GM23338 (cell line): ENCODE results near the gene PFKFB3. TPM values are rescaled to one million over a fixed set of nuclear protein-coding genes. Genes with fewer than 3 reads are reported as not detected.

ENCODE experiments used
- ATAC-seq: fragments of 200-7000 bp; cut with Tn5 transposase; 3 replicates; pipeline ENCODE4 v1.9.1; 2020
- DNase-seq: peaks from one replicate; pipeline ENCODE4 v3.0.0-alpha.2; 2015; ENCODE audit warnings: low spot score
- H2AFZ ChIP-seq: fragments of 200-600 bp; sonication (generic); 2 replicates; pipeline ENCODE4 v1.8.0; 2016; ENCODE audit warnings: antibody characterized with exemption, mild to moderate bottlenecking, moderate library complexity
- H3F3A ChIP-seq: fragments of 200-600 bp; sonication (generic); replicated peaks from 2 replicates; pipeline ENCODE4 v1.8.0; 2017; ENCODE audit warnings: antibody characterized with exemption, mixed run types, low read depth
- H3K27ac ChIP-seq: fragments of 200-600 bp; sonication (generic); 2 replicates; pipeline ENCODE4 v1.6.1; 2016; ENCODE audit warnings: low read depth
- H3K27me3 ChIP-seq: fragments of 200-600 bp; sonication (generic); 2 replicates; pipeline ENCODE4 v1.8.0; 2016; ENCODE audit warnings: mild to moderate bottlenecking, mixed run types, moderate library complexity; ENCODE audit not compliant: insufficient read depth
- H3K36me3 ChIP-seq: fragments of 200-600 bp; sonication (generic); 2 replicates; pipeline ENCODE4 v1.8.0; 2016; ENCODE audit warnings: mild to moderate bottlenecking; ENCODE audit not compliant: insufficient read depth
- H3K4me1 ChIP-seq: fragments of 200-600 bp; sonication (generic); 2 replicates; pipeline ENCODE4 v1.8.0; 2016; ENCODE audit warnings: mild to moderate bottlenecking, moderate library complexity; ENCODE audit not compliant: insufficient read depth
- H3K4me2 ChIP-seq: fragments of 200-600 bp; sonication (generic); 2 replicates; pipeline ENCODE4 v1.7.1; 2017; ENCODE audit warnings: mixed run types
- H3K4me3 ChIP-seq: fragments of 200-600 bp; sonication (generic); 2 replicates; pipeline ENCODE4 v1.6.1; 2016; ENCODE audit warnings: mixed run types
- H3K79me2 ChIP-seq: fragments of 200-600 bp; sonication (generic); replicated peaks from 2 replicates; pipeline ENCODE4 v1.8.0; 2017; ENCODE audit warnings: mild to moderate bottlenecking; ENCODE audit not compliant: insufficient read depth
- H3K9me2 ChIP-seq: fragments of 200-600 bp; sonication (generic); 2 replicates; pipeline ENCODE4 v1.8.0; 2017; ENCODE audit not compliant: insufficient read depth
- H4K20me1 ChIP-seq: fragments of 200-600 bp; sonication (generic); replicated peaks from 2 replicates; pipeline ENCODE4 v1.8.0; 2017; ENCODE audit warnings: mild to moderate bottlenecking; ENCODE audit not compliant: insufficient read depth
- H3K27ac Mint-ChIP-seq: 2 replicates; pipeline ENCODE4 v1.8.0; 2020; ENCODE audit warnings: inconsistent platforms, mild to moderate bottlenecking, moderate library complexity, mixed read lengths
- H3K27me3 Mint-ChIP-seq: 3 replicates; pipeline ENCODE4 v1.8.0; 2022; ENCODE audit warnings: low read depth, mild to moderate bottlenecking, moderate library complexity, mixed read lengths, inconsistent platforms; ENCODE audit not compliant: insufficient read depth, poor library complexity
- H3K36me3 Mint-ChIP-seq: 3 replicates; pipeline ENCODE4 v1.8.0; 2021; ENCODE audit warnings: low read depth, mild to moderate bottlenecking, inconsistent platforms, moderate library complexity, mixed read lengths
- H3K4me1 Mint-ChIP-seq: 3 replicates; pipeline ENCODE4 v1.8.0; 2020; ENCODE audit warnings: mild to moderate bottlenecking, inconsistent platforms, mixed read lengths
- H3K4me3 Mint-ChIP-seq: 3 replicates; pipeline ENCODE4 v1.8.0; 2021; ENCODE audit warnings: moderate library complexity, mild to moderate bottlenecking, inconsistent platforms, mixed read lengths
- H3K9me3 Mint-ChIP-seq: 3 replicates; pipeline ENCODE4 v1.8.0; 2020; ENCODE audit warnings: moderate library complexity, mild to moderate bottlenecking, inconsistent platforms, mixed read lengths
- CREB1 ChIP-seq: fragments of 250-450 bp; sonication (Bioruptor Pico); IDR thresholded peaks from 2 replicates; pipeline ENCODE4 v1.5.0; 2020; ENCODE audit warnings: low read depth, mild to moderate bottlenecking, moderate library complexity
- CTCF ChIP-seq, 2 experiments: fragments of 200-600 bp in 1 of 2; sonication (generic) in 1 of 2; conservative IDR thresholded peaks; 2 replicates each; pipeline versions ENCODE4 v1.5.1 to v1.6.1; 2016 to 2017; ENCODE audit warnings: antibody characterized with exemption in 2 of 2, low read depth in 2 of 2, mild to moderate bottlenecking in 2 of 2, moderate library complexity in 1 of 2
- ETS1 ChIP-seq: IDR thresholded peaks from 2 replicates; pipeline ENCODE4 v1.6.1; 2016; ENCODE audit warnings: antibody characterized with exemption
- EZH2 ChIP-seq: fragments of 200-600 bp; sonication (generic); IDR thresholded peaks from one replicate; pipeline ENCODE4 v1.8.0; 2017; ENCODE audit warnings: antibody characterized with exemption, mild to moderate bottlenecking, low read depth; ENCODE audit not compliant: unreplicated experiment
- EZH2phosphoT487 ChIP-seq: fragments of 200-600 bp; sonication (generic); IDR thresholded peaks from one replicate; pipeline ENCODE4 v1.8.1; 2018; ENCODE audit warnings: antibody characterized with exemption; ENCODE audit not compliant: unreplicated experiment
- JUNB ChIP-seq: IDR thresholded peaks from one replicate; pipeline ENCODE4 v1.6.1; 2016; ENCODE audit warnings: antibody characterized with exemption; ENCODE audit not compliant: unreplicated experiment
- NANOG ChIP-seq: IDR thresholded peaks from 2 replicates; pipeline ENCODE4 v1.6.1; 2016; ENCODE audit warnings: antibody characterized with exemption, borderline replicate concordance
- POLR2AphosphoS5 ChIP-seq: IDR thresholded peaks from 2 replicates; pipeline ENCODE4 v1.6.1; 2016; ENCODE audit warnings: antibody characterized with exemption, low read depth
- REST ChIP-seq: IDR thresholded peaks from one replicate; pipeline ENCODE4 v1.6.1; 2018; ENCODE audit warnings: antibody characterized with exemption; ENCODE audit not compliant: unreplicated experiment
- STAT1 ChIP-seq: IDR thresholded peaks from one replicate; pipeline ENCODE4 v1.6.1; 2016; ENCODE audit warnings: antibody characterized with exemption; ENCODE audit not compliant: unreplicated experiment
- ZNF114 ChIP-seq: fragments of 250-450 bp; sonication (Bioruptor Pico); IDR thresholded peaks from 2 replicates; pipeline ENCODE4 v1.5.0; 2020; ENCODE audit warnings: mild to moderate bottlenecking, moderate library complexity
- ZNF331 ChIP-seq: fragments of 250-450 bp; sonication (Bioruptor Pico); IDR thresholded peaks from 2 replicates; pipeline ENCODE4 v1.5.0; 2020; ENCODE audit warnings: low read depth, mild to moderate bottlenecking, moderate library complexity
- ZNF462 ChIP-seq: fragments of 250-450 bp; sonication (Bioruptor Pico); IDR thresholded peaks from 2 replicates; pipeline ENCODE4 v1.5.0; 2020; ENCODE audit warnings: mild to moderate bottlenecking, moderate library complexity
- polyA plus RNA-seq: library from polyadenylated mRNA; unstranded; fragments of >200 nt; fragmentation: Nextera tagmentation; extraction: Ambion mirVana; gene quantifications from 2 replicates; pipeline ENCODE4 v1.2.1, GENCODE V29; 2016
- total RNA-seq: library from RNA; depleted of rRNA; stranded (reverse); fragments of >200 nt; shearing (Covaris generic); gene quantifications from 2 replicates; pipeline ENCODE4 v1.2.3, GENCODE V29; 2014

Gene PFKFB3
- total and polyA plus RNA-seq, 2 experiments from 2014 or later = 9.5 to 26.8 TPM

GRCh38 chr10:6204341-6205191 is 1.8 kb downstream of the PFKFB3 start:
- Histone ChIP-seq H3K27ac (no peak overlapping the region), H3K4me1 (peaks cover 7% of the 10 kb centered on the region), H3K4me2 (peak overlapping the region; percentile 99), H3F3A (no peaks in the 10 kb centered on the region; the same call in 1 of the 2 replicates), H3K4me3 (peak overlapping the region; percentile 98), H3K79me2 (peaks cover 45% of the 10 kb centered on the region), H3K36me3 (no peaks in the 10 kb centered on the region), H3K27me3 (peaks cover 40% of the 10 kb centered on the region), H2AFZ (no peak overlapping the region), H3K9me2 (no peaks in the 10 kb centered on the region), H4K20me1 (peaks cover 42% of the 10 kb centered on the region)
- ATAC-seq = no peak; the same call in 2 of the 3 replicates
- H3K27me3 Mint-ChIP-seq = peaks cover 41% of the 10 kb centered on the region
- TF ChIP-seq JUNB (no peak), STAT1 (no peak), CREB1 (no peak), ZNF114 (CRISPR knock-in tag) (no peak), ZNF462 (CRISPR knock-in tag) (no peak), CTCF (conservative IDR thresholded peaks at IDR 0.05; ENCODE audit: low read depth in 2 of 2) (no peak), POLR2AphosphoS5 (no peak), ZNF331 (no peak), ETS1 (no peak), EZH2phosphoT487 (no peak), NANOG (no peak), EZH2 (no peak), REST (no peak)
- H3K9me3 Mint-ChIP-seq = peaks cover 8% of the 10 kb centered on the region
- H3K4me1 Mint-ChIP-seq = peaks cover 16% of the 10 kb centered on the region
- no peak for DNase-seq
- peak overlapping the region; percentile 95 for H3K4me3 Mint-ChIP-seq
- H3K36me3 Mint-ChIP-seq = peaks cover 19% of the 10 kb centered on the region
- no peak overlapping the region for H3K27ac Mint-ChIP-seq
